ENCODE data around the gene NEBL. TPM values are rescaled to one million over a fixed set of nuclear protein-coding genes. Genes with fewer than 3 reads are reported as not detected.

Gene NEBL
- total and polyA plus RNA-seq, 2 of the 4 experiments (the other 2 are of a cell fraction): under 0.01 TPM

DNA sequence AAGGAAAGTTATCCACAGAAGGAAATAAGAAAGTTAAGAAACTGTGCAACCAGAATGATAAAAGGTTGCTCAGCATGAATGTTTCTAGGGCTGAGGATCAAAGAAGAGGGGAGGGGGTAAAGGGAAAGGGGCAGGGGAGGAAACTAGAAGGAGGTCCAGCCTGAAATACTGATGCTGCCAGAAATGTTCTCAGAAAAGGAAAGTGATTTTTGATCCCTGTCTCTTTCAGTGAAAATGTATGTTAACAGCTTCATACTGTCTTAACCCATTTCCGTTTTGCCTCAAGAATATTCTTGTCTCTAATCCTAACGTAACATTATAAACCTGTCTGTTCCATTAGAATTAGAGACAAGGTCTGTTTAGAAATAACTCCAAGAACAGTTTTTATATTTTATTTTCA, 49.6 kb downstream of the NEBL start:
- no TSS peak for BruUV-seq (replicated peaks)

More for the DNA sequence above, 49.6 kb downstream of the NEBL start:
- DNase-seq: no peak
- H3K36me3 ChIP-seq (ENCODE audit: control insufficient read depth, insufficient read depth, low read length): no peaks in the 10 kb centered on the region
- no peak overlapping the region for H2AK9ac ChIP-seq (replicated peaks; ENCODE audit: low read depth, low read length, poor library complexity)
- no peak overlapping the region for H2BK120ac ChIP-seq (ENCODE audit: low read depth, low read length)
- no peaks in the 10 kb centered on the region for H4K20me1 ChIP-seq (ENCODE audit: insufficient read depth, low read length)
- no peak overlapping the region for H2BK20ac ChIP-seq (ENCODE audit: low read depth, low read length)
- POLR2A ChIA-PET (ENCODE audit: unreplicated experiment): no interaction called here
- H4K5ac ChIP-seq (ENCODE audit: low read depth, low read length): no peak overlapping the region
- no peak overlapping the region for H2BK15ac ChIP-seq (ENCODE audit: low read depth, low read length)
- no peaks in the 10 kb centered on the region for H3K27me3 ChIP-seq (ENCODE audit: control insufficient read depth, insufficient read depth, low read length)
- no peak overlapping the region for H3K14ac ChIP-seq (replicated peaks; ENCODE audit: low read depth, low read length)
- H3K9me1 ChIP-seq (ENCODE audit: insufficient read depth, low read length): no peaks in the 10 kb centered on the region
- in situ Hi-C loops (cut with MboI; ENCODE audit: low sequenced_read_pairs): no loop called here
- no peak overlapping the region for H3K4ac ChIP-seq (ENCODE audit: low read depth, low read length)
- no peaks in the 10 kb centered on the region for H3K79me1 ChIP-seq (ENCODE audit: low read depth in 1 of 2, low read length in 2 of 2)
- no peak overlapping the region for H4K8ac ChIP-seq (ENCODE audit: low read depth in 2 of 2, low read length in 2 of 2)
- H3K4me3 ChIP-seq (ENCODE audit: insufficient read depth, low read depth, low read length): no peak overlapping the region
- no peak overlapping the region for H3K4me2 ChIP-seq (ENCODE audit: low read depth, low read length)
- dilution Hi-C loops (cut with HindIII; ENCODE audit: low sequenced_read_pairs, unreplicated experiment): no loop called here
- no CpG with 5 or more reads among the region's 2 CpGs for WGBS, 2 experiments (ENCODE audit: extremely low coverage in 2 of 2, insufficient read length in 1 of 2)
- H3K9me3 ChIP-seq (ENCODE audit: control insufficient read depth, insufficient read depth, low read length): no peaks in the 10 kb centered on the region
- intact Hi-C loops (cut with micrococcal nuclease): no loop called here
- H3K4me1 ChIP-seq (ENCODE audit: control insufficient read depth, insufficient read depth, low read length): no peaks in the 10 kb centered on the region
- ATAC-seq (ENCODE audit: low read depth): no peak
- H3K9ac ChIP-seq (ENCODE audit: low read depth, low read length): no peak overlapping the region
- CTCF ChIA-PET: no interaction called here
- no peak overlapping the region for H3K23ac ChIP-seq (ENCODE audit: low read depth, low read length)
- no peak overlapping the region for H4K91ac ChIP-seq (ENCODE audit: insufficient read depth, low read depth, low read length)
- H3K27ac ChIP-seq (ENCODE audit: insufficient read depth, low read length): no peak overlapping the region
- no peak overlapping the region for H2AK5ac ChIP-seq (ENCODE audit: low read depth, low read length)
- H2BK5ac ChIP-seq (ENCODE audit: low read depth, low read length, poor library complexity, severe bottlenecking): no peak overlapping the region
- H3K56ac ChIP-seq (ENCODE audit: extremely low read depth, insufficient read depth, low read length): no peak overlapping the region
- no peak overlapping the region for H2AFZ ChIP-seq (replicated peaks; ENCODE audit: low read length, poor library complexity)
- TF ChIP-seq SMC3 (IDR thresholded peaks at IDR 0.05; ENCODE audit: low read depth, low read length) (no peak), POLR2A (IDR thresholded peaks at IDR 0.05; ENCODE audit: low read depth, low read length) (no peak), RAD21 (IDR thresholded peaks at IDR 0.05; ENCODE audit: low read length) (no peak), USF2 (IDR thresholded peaks at IDR 0.05; ENCODE audit: low read depth, low read length) (no peak), MAFK (IDR thresholded peaks at IDR 0.05; ENCODE audit: low read depth, low read length) (no peak), CEBPB (IDR thresholded peaks at IDR 0.05; ENCODE audit: low read depth, low read length) (no peak), RFX5 (IDR thresholded peaks at IDR 0.05; ENCODE audit: low read depth, low read length) (no peak), NFE2L2 (IDR thresholded peaks at IDR 0.05; ENCODE audit: low read depth, low read length) (no peak), RCOR1 (IDR thresholded peaks at IDR 0.05; ENCODE audit: insufficient replicate concordance, low read length) (no peak), CTCF (conservative IDR thresholded peaks at IDR 0.05; ENCODE audit: low read depth, low read length) (no peak), CHD1 (IDR thresholded peaks at IDR 0.05; ENCODE audit: low read depth, low read length) (no peak), MXI1 (IDR thresholded peaks at IDR 0.05; ENCODE audit: borderline replicate concordance, low read depth, low read length) (no peak), BHLHE40 (IDR thresholded peaks at IDR 0.05; ENCODE audit: low read depth, low read length) (no peak), FOS (IDR thresholded peaks at IDR 0.05; ENCODE audit: low read depth, low read length) (no peak)
- TF ChIP-seq, protein P1, sequence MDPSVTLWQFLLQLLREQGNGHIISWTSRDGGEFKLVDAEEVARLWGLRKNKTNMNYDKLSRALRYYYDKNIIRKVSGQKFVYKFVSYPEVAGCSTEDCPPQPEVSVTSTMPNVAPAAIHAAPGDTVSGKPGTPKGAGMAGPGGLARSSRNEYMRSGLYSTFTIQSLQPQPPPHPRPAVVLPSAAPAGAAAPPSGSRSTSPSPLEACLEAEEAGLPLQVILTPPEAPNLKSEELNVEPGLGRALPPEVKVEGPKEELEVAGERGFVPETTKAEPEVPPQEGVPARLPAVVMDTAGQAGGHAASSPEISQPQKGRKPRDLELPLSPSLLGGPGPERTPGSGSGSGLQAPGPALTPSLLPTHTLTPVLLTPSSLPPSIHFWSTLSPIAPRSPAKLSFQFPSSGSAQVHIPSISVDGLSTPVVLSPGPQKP (IDR thresholded peaks at IDR 0.05; ENCODE audit: borderline replicate concordance, low read depth, low read length): no peak
- H3K18ac ChIP-seq (ENCODE audit: low read depth, low read length): no peak overlapping the region

All from IMR-90 (cell line).